GM12878 (cell line): ENCODE results near the gene MAD1L1. TPM values are rescaled to one million over a fixed set of nuclear protein-coding genes. Genes with fewer than 3 reads are reported as not detected.

ENCODE experiments used
- CBFB ChIP-seq: IDR thresholded peaks from 2 replicates; pipeline ENCODE4 v1.6.1; 2016; ENCODE audit warnings: antibody characterized with exemption, low read depth
- CHD4 ChIP-seq: fragments of 200-600 bp; sonication (generic); IDR thresholded peaks from 2 replicates; pipeline ENCODE4 v1.6.1; 2016; ENCODE audit warnings: mild to moderate bottlenecking
- E2F4 ChIP-seq: IDR thresholded peaks from 2 replicates; pipeline ENCODE4 v1.6.1; 2012; ENCODE audit warnings: low read depth, low read length, improper control_type of control experiment
- EGR1 ChIP-seq, 2 experiments: IDR thresholded peaks; 1 replicate in 1 of 2; 2 replicates in 1 of 2; pipeline ENCODE4 v1.6.1; 2011 to 2012; ENCODE audit warnings: low read depth in 2 of 2, low read length in 2 of 2, borderline replicate concordance in 1 of 2, mild to moderate bottlenecking in 1 of 2, moderate library complexity in 1 of 2
- FOS ChIP-seq: IDR thresholded peaks from 3 replicates; pipeline ENCODE4 v1.6.1; 2011; ENCODE audit warnings: borderline replicate concordance; ENCODE audit not compliant: insufficient read length; ENCODE audit errors: extremely low read depth
- GABPA ChIP-seq: IDR thresholded peaks from 2 replicates; pipeline ENCODE4 v1.6.1; 2014; ENCODE audit warnings: antibody characterized with exemption, low read depth, mild to moderate bottlenecking, inconsistent platforms
- HCFC1 ChIP-seq: fragments of 150-350 bp; IDR thresholded peaks from 2 replicates; pipeline ENCODE4 v1.6.1; 2014; ENCODE audit warnings: low read length
- IKZF1 ChIP-seq: fragments of 450-650 bp; conservative IDR thresholded peaks from 2 replicates; pipeline ENCODE4 v1.6.1; 2017; ENCODE audit warnings: antibody characterized with exemption, mild to moderate bottlenecking
- LARP7 ChIP-seq: fragments of 450-650 bp; IDR thresholded peaks from 2 replicates; pipeline ENCODE4 v1.6.1; 2017; ENCODE audit warnings: mild to moderate bottlenecking
- MTA3 ChIP-seq: IDR thresholded peaks from 2 replicates; pipeline ENCODE4 v1.6.1; 2012; ENCODE audit warnings: low read length, inconsistent platforms, borderline replicate concordance
- MXI1 ChIP-seq: fragments of 150-350 bp; IDR thresholded peaks from 2 replicates; pipeline ENCODE4 v1.6.1; 2011; ENCODE audit warnings: low read depth, mild to moderate bottlenecking, inconsistent platforms, low read length, improper control_type of control experiment
- POLR2AphosphoS2 ChIP-seq: IDR thresholded peaks from 2 replicates; pipeline ENCODE4 v1.6.1; 2011; ENCODE audit warnings: low read depth, mild to moderate bottlenecking, low read length, improper control_type of control experiment, moderate library complexity
- POU2F2 ChIP-seq: IDR thresholded peaks from 3 replicates; pipeline ENCODE4 v1.6.1; 2011; ENCODE audit warnings: low read depth, mild to moderate bottlenecking, low read length, borderline replicate concordance
- RCOR1 ChIP-seq: conservative IDR thresholded peaks from 2 replicates; pipeline ENCODE4 v1.6.1; 2012; ENCODE audit warnings: low read depth, low read length, improper control_type of control experiment
- RFX5 ChIP-seq: IDR thresholded peaks from 2 replicates; pipeline ENCODE4 v1.6.1; 2011; ENCODE audit warnings: low read depth, low read length, improper control_type of control experiment
- SRF ChIP-seq, 2 experiments: IDR thresholded peaks; 2 replicates each; pipeline ENCODE4 v1.6.1; 2011; ENCODE audit warnings: low read depth in 2 of 2, low read length in 2 of 2, mild to moderate bottlenecking in 1 of 2, moderate library complexity in 1 of 2
- TCF7 ChIP-seq: IDR thresholded peaks from 2 replicates; pipeline ENCODE4 v1.6.1; 2014; ENCODE audit warnings: antibody characterized with exemption, borderline replicate concordance
- WRNIP1 ChIP-seq: IDR thresholded peaks from 2 replicates; pipeline ENCODE4 v1.6.1; 2011; ENCODE audit warnings: low read depth, low read length, improper control_type of control experiment, borderline replicate concordance
- ZBTB11 ChIP-seq: fragments of 450-650 bp; formaldehyde crosslinking; IDR thresholded peaks from 2 replicates; pipeline ENCODE4 v1.5.0; 2022; ENCODE audit warnings: mild to moderate bottlenecking, missing genetic modification characterization
- ZNF207 ChIP-seq: fragments of 450-650 bp; IDR thresholded peaks from 2 replicates; pipeline ENCODE4 v1.6.1; 2014; ENCODE audit warnings: antibody characterized with exemption, mild to moderate bottlenecking, borderline replicate concordance
- ZNF24 ChIP-seq: fragments of 450-650 bp; IDR thresholded peaks from 2 replicates; pipeline ENCODE4 v1.6.1; 2017; ENCODE audit warnings: antibody characterized with exemption, mild to moderate bottlenecking
- ZNF274 ChIP-seq: IDR thresholded peaks from one replicate; pipeline ENCODE4 v1.8.0; 2011; ENCODE audit not compliant: insufficient read length, insufficient read depth
- polyA plus RNA-seq, 11 experiments: library from polyadenylated mRNA; depleted of rRNA in 4 of 11; unstranded in 6 of 11; stranded (reverse) in 5 of 11; fragments of >200 nt; fragmentation: Nextera tagmentation in 4 of 11; fragmentation: Illumina TruSeq in 1 of 11; extraction: Ambion mirVana in 4 of 11; extraction: Trizol in 1 of 11; gene quantifications; 1 replicate in 1 of 11; 2 replicates in 10 of 11; pipeline versions ENCODE4 v1.2.1 to v1.2.3, GENCODE V29; 2011 to 2016; ENCODE audit warnings: inconsistent platforms in 2 of 11, missing spikeins in 2 of 11, low read depth in 1 of 11
- total RNA-seq, 4 experiments: library from RNA; depleted of rRNA in 3 of 4; stranded (reverse); fragments of >200 nt in 3 of 4; fragmentation: Illumina TruSeq in 1 of 4; extraction: Trizol in 1 of 4; gene quantifications; 2 replicates each; pipeline versions ENCODE4 v1.2.1 to v1.2.3, GENCODE V29; 2013 to 2021
- TF ChIP-seq, protein P1 (sequence below): fragments of 450-650 bp; IDR thresholded peaks from 2 replicates; pipeline ENCODE4 v1.6.1; 2016; ENCODE audit warnings: mild to moderate bottlenecking, moderate library complexity, borderline replicate concordance

The MAD1L1 gene
- total and polyA plus RNA-seq, 10 of the 15 experiments (the other 5 are each of a cell fraction or from before 2014, with no cell fraction given) = 2.2 to 76.8 (median 38.3) TPM

DNA sequence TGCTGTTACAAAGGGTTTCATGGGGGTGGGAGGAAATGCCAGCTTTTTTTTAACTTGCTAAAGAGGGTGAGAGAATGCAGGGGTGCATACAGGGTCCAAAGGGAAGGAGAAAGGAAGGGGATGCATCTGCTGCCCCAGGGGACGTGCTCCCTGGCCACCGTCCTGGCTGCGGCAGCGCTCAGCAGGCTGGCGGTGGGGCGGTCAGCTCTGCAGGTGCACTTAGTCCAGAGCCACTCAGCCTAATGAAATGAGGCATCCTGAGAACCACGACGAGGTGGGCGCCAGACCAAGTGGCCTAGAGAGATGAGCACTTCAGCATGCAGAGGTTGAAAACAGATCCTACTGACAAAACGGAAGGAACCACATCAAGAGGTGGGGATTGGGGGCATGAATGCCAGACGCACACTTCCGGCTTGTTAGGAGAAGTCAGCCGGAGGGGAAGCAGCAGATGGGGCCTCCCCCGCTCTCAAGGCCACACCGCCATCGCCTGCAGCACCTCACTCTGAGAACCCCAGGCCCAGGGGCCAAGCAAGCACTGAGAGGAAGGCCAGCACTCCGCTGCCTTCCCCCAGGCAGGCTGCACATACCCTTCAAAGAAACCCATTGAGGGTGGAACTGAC, 94.5 kb downstream of the MAD1L1 start (continued):
- TF ChIP-seq LARP7 (peak; percentile 25; the same call in 1 of the 2 replicates), FOS (no peak), ZNF207 (no peak), RFX5 (no peak), ZNF274 (no peak), EGR1 (IDR thresholded peaks at IDR 0.05; ENCODE audit: borderline replicate concordance in 1 of 2, low read depth in 2 of 2, low read length in 2 of 2) (peak in 1 of 2 experiments; percentile 75; a peak in 1 of 3 replicates), SRF (IDR thresholded peaks at IDR 0.05; ENCODE audit: low read depth in 2 of 2, low read length in 2 of 2) (peak in 1 of 2 experiments; percentile 85; a peak in 2 of 4 replicates), POLR2AphosphoS2 (no peak), TCF7 (no peak; the same call in 1 of the 2 replicates), ZNF24 (0 out of 2 replicates have a peak, but pooled peaks have one; percentile 23), IKZF1 (0 out of 2 replicates have a peak, but pooled peaks have one; percentile 16), CHD4 (no peak), ZBTB11 (CRISPR knock-in tag) (peak; percentile 83), MXI1 (peak; percentile 58; the same call in 1 of the 2 replicates), RCOR1 (no peak), MTA3 (peak; percentile 62; the same call in 1 of the 2 replicates), HCFC1 (peak; percentile 72), GABPA (peak; percentile 99), CBFB (peak; percentile 22; the same call in 1 of the 2 replicates), E2F4 (0 out of 2 replicates have a peak, but pooled peaks have one; percentile 9), POU2F2 (peak; percentile 60; the same call in 1 of the 3 replicates), WRNIP1 (no peak)
- TF ChIP-seq, protein P1, sequence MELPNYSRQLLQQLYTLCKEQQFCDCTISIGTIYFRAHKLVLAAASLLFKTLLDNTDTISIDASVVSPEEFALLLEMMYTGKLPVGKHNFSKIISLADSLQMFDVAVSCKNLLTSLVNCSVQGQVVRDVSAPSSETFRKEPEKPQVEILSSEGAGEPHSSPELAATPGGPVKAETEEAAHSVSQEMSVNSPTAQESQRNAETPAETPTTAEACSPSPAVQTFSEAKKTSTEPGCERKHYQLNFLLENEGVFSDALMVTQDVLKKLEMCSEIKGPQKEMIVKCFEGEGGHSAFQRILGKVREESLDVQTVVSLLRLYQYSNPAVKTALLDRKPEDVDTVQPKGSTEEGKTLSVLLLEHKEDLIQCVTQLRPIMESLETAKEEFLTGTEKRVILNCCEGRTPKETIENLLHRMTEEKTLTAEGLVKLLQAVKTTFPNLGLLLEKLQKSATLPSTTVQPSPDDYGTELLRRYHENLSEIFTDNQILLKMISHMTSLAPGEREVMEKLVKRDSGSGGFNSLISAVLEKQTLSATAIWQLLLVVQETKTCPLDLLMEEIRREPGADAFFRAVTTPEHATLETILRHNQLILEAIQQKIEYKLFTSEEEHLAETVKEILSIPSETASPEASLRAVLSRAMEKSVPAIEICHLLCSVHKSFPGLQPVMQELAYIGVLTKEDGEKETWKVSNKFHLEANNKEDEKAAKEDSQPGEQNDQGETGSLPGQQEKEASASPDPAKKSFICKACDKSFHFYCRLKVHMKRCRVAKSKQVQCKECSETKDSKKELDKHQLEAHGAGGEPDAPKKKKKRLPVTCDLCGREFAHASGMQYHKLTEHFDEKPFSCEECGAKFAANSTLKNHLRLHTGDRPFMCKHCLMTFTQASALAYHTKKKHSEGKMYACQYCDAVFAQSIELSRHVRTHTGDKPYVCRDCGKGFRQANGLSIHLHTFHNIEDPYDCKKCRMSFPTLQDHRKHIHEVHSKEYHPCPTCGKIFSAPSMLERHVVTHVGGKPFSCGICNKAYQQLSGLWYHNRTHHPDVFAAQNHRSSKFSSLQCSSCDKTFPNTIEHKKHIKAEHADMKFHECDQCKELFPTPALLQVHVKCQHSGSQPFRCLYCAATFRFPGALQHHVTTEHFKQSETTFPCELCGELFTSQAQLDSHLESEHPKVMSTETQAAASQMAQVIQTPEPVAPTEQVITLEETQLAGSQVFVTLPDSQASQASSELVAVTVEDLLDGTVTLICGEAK = peak; percentile 97
